NCI-H446 (cell line): ENCODE results near the gene NDUFS6.

ENCODE experiments used
- DNase-seq, 2 experiments: peaks; one replicate each; lab custom pipeline; 2025; lab: John Stamatoyannopoulos, UW

Gene NDUFS6

DNA sequence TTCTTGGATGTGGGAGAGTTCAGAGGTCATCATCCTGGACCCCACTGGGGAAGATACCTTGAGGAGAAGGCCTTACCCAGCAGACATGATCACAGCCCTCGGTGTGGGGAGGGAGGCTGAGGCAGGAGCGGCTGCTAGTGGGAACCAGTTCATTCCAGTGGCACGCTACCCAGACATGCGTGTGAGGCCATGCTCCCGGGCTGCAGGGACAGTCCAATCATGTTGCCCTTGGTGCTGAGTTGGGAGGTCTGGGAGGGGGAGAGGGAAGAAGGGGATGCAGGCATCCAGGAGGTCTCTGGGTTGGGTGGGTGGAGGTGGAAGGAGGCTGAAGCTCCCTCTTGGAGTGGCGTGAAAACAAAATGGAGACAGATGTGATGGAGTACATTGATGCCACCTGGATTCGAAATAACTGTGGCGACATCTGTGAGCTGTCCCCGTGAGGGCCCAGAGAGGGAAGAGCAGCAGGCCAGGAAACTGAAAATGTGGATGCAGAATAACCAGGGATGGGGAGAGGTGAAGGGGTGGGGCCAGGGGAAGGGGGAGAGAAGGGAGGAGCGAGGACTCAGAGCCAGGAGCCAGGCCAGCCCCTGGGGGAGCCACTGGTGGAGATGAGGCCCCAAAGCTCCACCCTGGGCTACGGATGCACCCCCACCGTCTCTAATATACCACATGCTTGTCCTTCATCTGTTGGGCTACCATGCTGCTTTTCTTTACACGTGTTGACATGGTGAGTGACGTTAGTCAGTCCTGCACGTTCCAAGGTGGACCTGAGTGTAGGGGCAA lies 16.2 kb downstream of the NDUFS6 start:
- no peak for DNase-seq

DNA sequence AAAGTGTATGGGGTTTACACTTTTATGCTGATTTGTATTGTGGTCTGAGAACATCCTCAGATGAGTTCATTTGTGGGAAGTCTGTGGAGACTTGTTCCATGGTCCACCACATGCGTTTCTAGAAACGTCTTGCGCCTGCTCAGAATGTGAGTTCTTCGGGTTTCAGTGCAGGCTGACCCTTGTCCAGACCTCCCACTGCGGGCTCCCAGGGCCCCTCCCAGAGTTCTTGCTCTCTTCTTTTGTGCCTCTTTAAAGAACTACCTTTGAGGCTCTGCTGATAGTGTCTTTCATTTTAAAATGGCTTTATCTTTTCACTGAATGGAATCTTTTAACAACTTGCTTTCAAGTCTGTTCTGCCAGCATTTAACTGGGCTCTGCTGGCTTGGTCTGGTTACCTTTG lies 17.6 kb downstream of the NDUFS6 start:
- DNase-seq = no peak

DNA sequence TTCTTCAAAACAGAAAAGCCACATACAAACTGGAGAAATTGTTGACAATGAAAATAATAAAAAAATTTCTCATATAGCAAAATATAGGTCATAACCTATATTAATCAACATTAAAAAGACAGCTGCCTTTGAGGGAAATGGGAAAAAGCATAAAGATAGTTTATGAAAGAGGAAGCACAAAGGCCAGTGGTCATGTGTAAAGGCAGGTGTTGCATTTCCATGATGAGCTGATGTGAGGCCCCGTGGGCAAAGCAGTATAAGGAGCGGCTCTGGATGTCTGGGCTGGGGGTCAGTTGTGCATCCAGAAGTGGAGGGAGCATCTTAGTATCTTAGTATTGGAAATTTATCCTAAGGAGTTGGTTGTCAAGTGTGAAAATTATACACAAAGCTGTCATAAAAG lies 18.3 kb downstream of the NDUFS6 start:
- DNase-seq = no peak

DNA sequence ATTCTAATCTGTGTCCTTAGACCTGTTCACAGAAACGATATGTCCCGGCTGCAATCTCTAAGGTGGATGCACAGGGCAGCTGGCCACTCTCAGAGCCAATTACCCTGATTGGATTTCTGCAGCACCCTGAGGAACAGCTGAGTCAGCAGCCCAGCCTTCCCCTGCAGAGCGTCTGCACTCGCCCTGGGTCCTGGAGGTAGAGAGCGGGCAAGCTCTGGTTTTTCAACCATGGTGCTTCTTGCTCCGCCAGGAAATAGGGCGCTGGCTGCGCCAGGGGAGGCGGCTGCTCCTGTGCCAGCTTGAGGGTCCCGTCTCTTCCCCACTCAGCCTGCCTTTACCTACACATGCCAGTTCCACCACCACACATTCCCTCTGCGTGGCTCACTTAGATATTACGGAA lies 19.2 kb downstream of the NDUFS6 start:
- no peak for DNase-seq

- DNase-seq = no peak
These were observed 19.7 kb downstream of the NDUFS6 start for GRCh38 chr5:1820926-1821325.

- no peak for DNase-seq
These were observed 20.7 kb downstream of the NDUFS6 start for GRCh38 chr5:1821862-1822261.

- DNase-seq = no peak
These were observed 22.3 kb downstream of the NDUFS6 start for GRCh38 chr5:1823381-1824034.

- no peak for DNase-seq
These were observed 23.1 kb downstream of the NDUFS6 start for GRCh38 chr5:1824109-1824821.

DNA sequence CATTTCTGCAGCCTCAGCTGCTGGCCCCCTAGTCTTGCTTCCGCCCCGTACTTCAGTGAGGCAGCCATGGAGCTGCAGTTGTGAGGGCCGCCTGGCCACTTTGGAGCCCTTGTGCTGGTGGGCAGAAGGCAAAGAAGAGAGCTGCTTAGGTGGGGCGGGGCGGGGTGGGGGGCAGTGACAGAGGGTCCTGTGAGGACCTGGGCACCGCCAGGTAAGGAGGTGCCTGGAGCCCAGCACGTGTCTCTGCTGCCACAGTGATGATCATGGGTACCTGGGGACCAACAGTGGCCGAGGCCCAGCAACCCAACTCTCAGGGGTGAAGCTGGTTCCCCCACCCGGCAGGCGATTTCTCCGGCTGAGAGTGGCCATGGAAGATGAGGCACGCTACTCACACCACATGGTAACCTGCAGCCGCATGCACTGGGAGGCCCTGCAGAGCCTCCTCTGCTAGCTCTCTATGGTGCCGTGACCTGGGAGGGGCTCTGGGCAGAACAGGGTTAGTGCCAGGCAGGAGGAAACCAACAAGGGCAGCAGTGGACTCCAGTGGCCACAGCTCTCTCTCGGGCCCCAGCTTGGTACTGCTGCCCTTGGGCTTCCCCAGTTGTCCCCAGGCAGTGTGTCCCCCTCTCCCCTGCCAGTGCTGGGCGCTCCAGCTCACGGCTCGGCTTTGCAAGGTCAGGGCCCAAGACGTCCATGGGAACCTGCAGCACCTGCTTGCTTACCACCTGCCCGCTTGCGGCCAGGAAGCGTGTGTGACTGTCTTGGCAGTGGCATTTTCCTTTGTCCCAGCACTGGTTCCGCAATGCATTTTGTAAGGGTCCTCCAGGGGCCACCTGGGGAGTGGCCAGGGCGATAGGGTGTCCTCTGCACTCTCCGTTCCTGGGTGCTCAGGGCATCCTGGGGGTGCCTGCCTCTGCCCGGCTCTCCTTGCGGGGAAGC lies 24.0 kb downstream of the NDUFS6 start:
- no peak for DNase-seq

DNA sequence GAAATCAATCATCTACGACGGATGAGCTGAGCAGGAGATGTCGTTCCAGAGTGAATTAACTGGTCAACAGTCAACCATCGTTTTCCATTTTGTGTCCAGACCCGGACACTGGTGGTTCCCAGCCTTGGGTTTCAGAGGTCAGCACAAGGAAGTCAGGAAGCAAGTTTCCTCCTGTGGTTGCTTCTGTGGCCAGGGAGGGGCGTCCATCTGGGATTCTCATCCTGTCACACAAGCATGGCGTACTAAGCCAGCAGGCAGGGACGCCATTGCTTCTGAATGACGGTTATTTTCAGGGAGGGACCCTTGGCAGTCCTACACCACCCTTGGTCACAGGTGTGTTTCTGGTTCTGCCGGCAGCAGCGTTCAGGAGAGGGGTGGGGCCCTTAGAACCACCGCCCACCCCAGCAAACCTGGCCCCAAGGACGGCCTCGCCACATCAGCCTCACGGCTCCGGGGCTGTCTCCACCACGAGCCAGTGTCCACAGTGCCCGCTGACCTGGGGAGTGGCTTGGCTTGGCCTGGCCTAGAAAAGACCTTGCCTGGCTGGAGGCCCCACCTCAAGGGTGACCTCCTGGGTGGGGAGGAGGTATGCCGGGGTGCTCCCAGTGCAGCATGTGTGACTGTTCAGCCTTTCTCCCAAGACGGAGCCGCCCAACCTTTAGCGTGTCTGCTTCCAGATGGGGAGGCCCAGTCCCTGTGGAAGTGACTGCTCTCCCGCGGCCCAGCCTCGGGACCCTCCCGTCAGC lies 25.2 kb downstream of the NDUFS6 start:
- DNase-seq = no peak

GRCh38 chr5:1827025-1827885 lies 26.0 kb downstream of the NDUFS6 start:
- DNase-seq = no peak

- DNase-seq = no peak
These were observed 26.7 kb downstream of the NDUFS6 start for GRCh38 chr5:1827886-1828397.

- DNase-seq = no peak
These were observed 29.5 kb downstream of the NDUFS6 start for GRCh38 chr5:1830571-1831228.

GRCh38 chr5:1831257-1831656 lies 30.1 kb downstream of the NDUFS6 start:
- no peak for DNase-seq

DNA sequence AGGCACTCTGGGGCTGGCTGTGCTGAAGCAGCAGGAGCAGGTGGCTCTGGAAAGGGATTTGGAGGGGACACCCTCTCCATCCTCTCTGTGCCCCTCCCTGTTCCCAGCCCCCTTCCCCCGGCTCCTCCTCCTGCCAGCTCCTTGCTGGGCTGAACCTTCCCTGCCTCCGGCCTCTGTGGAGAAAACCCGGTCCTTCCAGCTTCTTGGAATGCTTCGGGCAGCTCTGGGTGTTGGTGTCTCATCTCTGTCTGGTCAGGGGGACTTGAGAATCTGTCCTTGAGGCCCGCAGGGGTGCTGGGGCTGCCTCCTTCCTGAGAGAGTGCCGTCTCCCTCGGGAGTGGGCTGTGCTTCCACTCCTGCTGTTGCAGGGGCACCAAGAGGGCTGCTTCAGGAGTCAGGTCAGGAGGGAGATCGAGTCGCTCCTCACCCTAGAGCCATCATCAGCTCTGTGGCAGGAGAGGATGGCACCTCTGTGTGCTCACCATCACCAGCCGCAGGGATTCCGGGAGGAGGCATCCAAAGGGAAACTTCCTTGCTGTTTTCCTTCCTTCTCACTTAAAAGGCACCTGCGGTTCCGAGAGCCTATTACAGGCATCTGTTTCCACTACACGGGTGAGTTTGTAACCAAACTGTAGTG lies 30.6 kb downstream of the NDUFS6 start:
- no peak for DNase-seq

GRCh38 chr5:1832511-1833250 lies 31.5 kb downstream of the NDUFS6 start:
- DNase-seq = no peak

- no peak for DNase-seq
These were observed 32.2 kb downstream of the NDUFS6 start for GRCh38 chr5:1833264-1834021.
